ENCODE results near the gene CTNND2.

The CTNND2 gene

DNA sequence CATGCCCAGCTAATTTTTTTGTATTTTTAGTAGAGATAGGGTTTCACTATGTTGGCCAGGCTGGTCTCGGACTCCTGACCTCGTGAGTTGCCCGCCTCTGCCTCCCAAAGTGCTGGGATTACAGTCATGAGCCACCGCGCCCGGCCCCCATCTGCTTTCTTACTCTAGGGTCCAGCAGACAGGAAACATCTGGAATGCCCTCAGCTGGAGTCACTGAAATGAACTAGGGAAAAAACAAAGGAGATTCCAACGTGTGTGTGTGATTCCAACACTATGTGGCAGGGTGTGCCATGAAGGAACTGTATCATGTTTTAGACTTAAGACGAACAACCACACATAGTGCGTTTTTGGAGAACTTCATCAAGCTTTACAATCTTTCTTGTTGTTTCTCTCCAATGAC, 603.1 kb downstream of the CTNND2 start:
- DNase-seq (ENCODE audit: low read depth, low spot score) = no peak
- TF ChIP-seq CTCF (IDR thresholded peaks at IDR 0.05; ENCODE audit: low read depth, low read length) = no peak
- in situ Hi-C loops (cut with HindIII; ENCODE audit: low sequenced_read_pairs) = no loop called here
- no peak overlapping the region for H3K4me3 ChIP-seq (ENCODE audit: low read depth, low read length)

DNA sequence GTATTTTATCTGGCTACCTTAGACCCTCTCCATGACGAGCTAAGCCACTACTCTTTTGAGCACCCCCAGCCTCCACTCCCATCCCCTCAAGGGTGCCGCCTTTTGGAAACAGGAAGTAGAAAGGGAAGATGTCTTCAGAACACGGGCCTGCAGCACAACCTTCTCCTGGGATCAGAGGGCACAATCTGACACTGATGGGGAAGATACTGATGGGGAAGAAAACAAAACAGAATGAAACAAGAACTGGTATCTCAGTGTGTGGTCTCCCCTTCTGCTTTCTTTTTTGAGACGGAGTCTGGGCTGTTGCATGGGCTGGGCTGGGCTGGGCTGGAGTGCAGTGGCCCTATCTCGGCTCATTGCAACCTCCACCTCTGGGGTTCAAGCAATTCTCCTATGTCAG, 603.5 kb downstream of the CTNND2 start:
- in situ Hi-C loops (cut with HindIII; ENCODE audit: low sequenced_read_pairs) = no loop called here
- no peak overlapping the region for H3K4me3 ChIP-seq (ENCODE audit: low read depth, low read length)
- DNase-seq (ENCODE audit: low read depth, low spot score) = no peak
- no peak for TF ChIP-seq CTCF (IDR thresholded peaks at IDR 0.05; ENCODE audit: low read depth, low read length)

- in situ Hi-C loops (cut with HindIII; ENCODE audit: low sequenced_read_pairs) = no loop called here
- no peak for TF ChIP-seq CTCF (IDR thresholded peaks at IDR 0.05; ENCODE audit: low read depth, low read length)
- DNase-seq (ENCODE audit: low read depth, low spot score) = no peak
- no peak overlapping the region for H3K4me3 ChIP-seq (ENCODE audit: low read depth, low read length)
These were observed 605.4 kb downstream of the CTNND2 start for GRCh38 chr5:11298877-11299276.

GRCh38 chr5:11293523-11293922, 610.7 kb downstream of the CTNND2 start:
- DNase-seq (ENCODE audit: low read depth, low spot score) = peak; percentile 11
- no peak for TF ChIP-seq CTCF (IDR thresholded peaks at IDR 0.05; ENCODE audit: low read depth, low read length)
- H3K4me3 ChIP-seq (ENCODE audit: low read depth, low read length) = no peak overlapping the region
- in situ Hi-C loops (cut with HindIII; ENCODE audit: low sequenced_read_pairs) = no loop called here

DNA sequence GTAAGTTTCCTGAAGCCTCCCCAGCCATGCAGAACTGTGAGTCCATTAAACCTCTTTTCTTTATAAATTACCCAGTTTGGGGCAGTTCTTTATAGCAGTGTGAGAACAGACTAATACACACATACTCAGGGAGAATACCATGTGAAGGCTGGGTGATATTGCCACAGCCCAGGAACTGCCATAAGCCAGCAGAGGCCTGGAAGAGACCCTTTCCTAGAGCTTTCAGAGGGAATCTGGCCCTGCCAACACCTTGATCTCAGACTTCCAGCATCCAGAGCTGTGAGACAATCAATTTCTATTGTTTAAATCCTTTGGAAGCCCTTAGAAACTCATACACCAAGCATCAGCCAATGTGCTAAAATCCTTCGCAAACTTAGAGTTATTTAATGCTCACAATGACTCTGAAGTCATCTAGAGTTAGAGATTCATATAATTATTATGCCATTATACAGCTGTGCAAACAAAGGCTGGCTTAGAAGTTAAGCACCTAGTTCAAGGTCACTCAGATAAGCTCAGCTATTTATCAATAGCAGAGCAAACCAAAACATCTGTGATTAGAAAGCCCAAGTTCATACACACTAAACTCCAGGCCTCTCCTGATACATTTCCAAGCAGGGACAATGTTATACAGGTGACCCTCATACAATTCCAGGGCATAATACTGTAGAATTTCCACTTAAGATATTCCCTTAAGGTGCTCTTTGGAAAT, 611.4 kb downstream of the CTNND2 start:
- no peak for DNase-seq (ENCODE audit: low read depth, low spot score)
- in situ Hi-C loops (cut with HindIII; ENCODE audit: low sequenced_read_pairs) = no loop called here
- no peak for TF ChIP-seq CTCF (IDR thresholded peaks at IDR 0.05; ENCODE audit: low read depth, low read length)
- no peak overlapping the region for H3K4me3 ChIP-seq (ENCODE audit: low read depth, low read length)

DNA sequence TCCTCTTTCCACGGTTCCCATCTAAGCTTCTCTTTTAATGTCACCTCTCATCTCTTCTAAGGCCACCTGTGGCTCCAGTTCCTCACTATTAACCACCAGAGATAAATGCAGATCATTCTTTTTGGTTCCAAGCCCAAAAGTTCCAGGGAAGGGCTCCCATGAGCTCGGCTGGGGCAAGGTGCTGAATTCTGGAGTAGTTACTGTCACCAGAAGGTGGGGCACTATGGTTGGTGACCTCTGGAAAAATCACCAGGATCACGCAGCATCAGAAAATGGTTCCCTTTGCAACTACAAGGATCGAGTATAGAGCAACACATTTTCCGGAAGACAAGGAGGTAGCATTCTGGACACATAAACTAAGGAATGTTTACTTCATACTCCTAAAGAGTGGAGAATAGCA, 614.5 kb downstream of the CTNND2 start:
- no peak overlapping the region for H3K4me3 ChIP-seq (ENCODE audit: low read depth, low read length)
- no peak for DNase-seq (ENCODE audit: low read depth, low spot score)
- in situ Hi-C loops (cut with HindIII; ENCODE audit: low sequenced_read_pairs) = no loop called here
- TF ChIP-seq CTCF (IDR thresholded peaks at IDR 0.05; ENCODE audit: low read depth, low read length) = no peak
